H1 (cell line): ENCODE data around the gene APP. TPM values are rescaled to one million over a fixed set of nuclear protein-coding genes. Genes with fewer than 3 reads are reported as not detected.

Experiments used
- CTCF ChIA-PET: fragments of 300-600 bp; sonication (Branson Sonifier 250); formaldehyde crosslinking; loops from one replicate; lab custom pipeline; 2021; ENCODE audit not compliant: partially characterized antibody; lab: Charles Lee
- POLR2A ChIA-PET: fragments of 300-600 bp; sonication (Branson Sonifier 250); formaldehyde crosslinking; loops from one replicate; lab custom pipeline; 2021; ENCODE audit warnings: inconsistent platforms; ENCODE audit not compliant: partially characterized antibody; lab: Charles Lee
- DNase-seq, 2 experiments: peaks; one replicate each; pipeline versions ENCODE4 v3.0.0 to v3.0.0-alpha.2; 2010 to 2022; ENCODE audit warnings: low spot score in 2 of 2, low read depth in 1 of 2, mixed read lengths in 1 of 2
- FAIRE-seq: peaks from 2 replicates; lab custom pipeline; 2011; peaks lifted over from hg19 to GRCh38; lab: Jason Lieb, UNC
- H2AFZ ChIP-seq: 2 replicates; pipeline ENCODE4 v1.8.1; 2012; ENCODE audit warnings: low read length, inconsistent platforms
- H2AK5ac ChIP-seq: 2 replicates; pipeline ENCODE4 v1.6.1; 2013; ENCODE audit warnings: low read depth, low read length
- H2BK120ac ChIP-seq: replicated peaks from 2 replicates; pipeline ENCODE3; 2013; ENCODE audit warnings: low read depth, low read length, inconsistent platforms
- H2BK12ac ChIP-seq: 2 replicates; pipeline ENCODE4 v1.6.1; 2013; ENCODE audit warnings: low read depth, low read length
- H2BK15ac ChIP-seq: 2 replicates; pipeline ENCODE4 v1.6.1; 2013; ENCODE audit warnings: low read length
- H2BK20ac ChIP-seq: 2 replicates; pipeline ENCODE4 v1.6.1; 2013; ENCODE audit warnings: low read length
- H2BK5ac ChIP-seq: 2 replicates; pipeline ENCODE4 v1.6.1; 2013; ENCODE audit warnings: low read depth, low read length
- H3K14ac ChIP-seq: 2 replicates; pipeline ENCODE4 v1.6.1; 2013; ENCODE audit warnings: inconsistent platforms; ENCODE audit not compliant: insufficient read length
- H3K18ac ChIP-seq: 2 replicates; pipeline ENCODE4 v1.6.1; 2013; ENCODE audit warnings: low read length; ENCODE audit errors: extremely low read depth
- H3K23ac ChIP-seq: 2 replicates; pipeline ENCODE4 v1.6.1; 2013; ENCODE audit warnings: inconsistent platforms; ENCODE audit not compliant: insufficient read length
- H3K23me2 ChIP-seq: 2 replicates; pipeline ENCODE4 v1.6.1; 2013; ENCODE audit warnings: low read depth, low read length
- H3K27ac ChIP-seq: 2 replicates; pipeline ENCODE4 v1.6.1; 2011; ENCODE audit warnings: low read depth, low read length, inconsistent platforms
- H3K27me3 ChIP-seq, 4 experiments: replicated peaks in 1 of 4; 1 replicate in 1 of 4; 2 replicates in 3 of 4; pipeline versions ENCODE4 v1.6.1 to v1.8.1; 2011 to 2013; ENCODE audit warnings: low read length in 3 of 4, mild to moderate bottlenecking in 3 of 4, inconsistent platforms in 2 of 4, mixed read lengths in 2 of 4, moderate library complexity in 1 of 4; ENCODE audit not compliant: control insufficient read depth in 3 of 4, insufficient read depth in 3 of 4; ENCODE audit errors: extremely low read depth in 1 of 4
- H3K36me3 ChIP-seq, 4 experiments: 2 replicates each; pipeline versions ENCODE4 v1.6.1 to v1.8.1; 2011 to 2013; ENCODE audit warnings: mild to moderate bottlenecking in 4 of 4, low read length in 3 of 4, moderate library complexity in 2 of 4, control low read depth in 1 of 4, inconsistent platforms in 1 of 4; ENCODE audit not compliant: insufficient read depth in 4 of 4, control insufficient read depth in 2 of 4
- H3K4ac ChIP-seq: replicated peaks from 2 replicates; pipeline ENCODE3; 2013; ENCODE audit warnings: low read length, low read depth, mixed read lengths, inconsistent platforms; ENCODE audit not compliant: insufficient read length
- H3K4me1 ChIP-seq, 4 experiments: replicated peaks in 1 of 4; 1 replicate in 1 of 4; 2 replicates in 3 of 4; pipeline versions ENCODE4 v1.6.1 to v1.8.1; 2011 to 2013; ENCODE audit warnings: low read length in 3 of 4, inconsistent platforms in 2 of 4, mixed read lengths in 1 of 4; ENCODE audit not compliant: insufficient read depth in 4 of 4, control insufficient read depth in 3 of 4
- H3K4me2 ChIP-seq, 2 experiments: 2 replicates each; pipeline versions ENCODE4 v1.6.1 to v1.8.1; 2011 to 2013; ENCODE audit warnings: low read depth in 2 of 2, low read length in 2 of 2, control low read depth in 1 of 2, inconsistent platforms in 1 of 2, mild to moderate bottlenecking in 1 of 2; ENCODE audit not compliant: insufficient read depth in 1 of 2
- H3K4me3 ChIP-seq, 4 experiments: fragments of 200-600, 300-600 bp in 1 of 4; sonication (generic), shearing (Covaris generic), sonication (Bioruptor Twin) in 1 of 4; 2 replicates each; pipeline versions ENCODE4 v1.5.1 to v1.8.1; 2011 to 2016; ENCODE audit warnings: low read length in 4 of 4, low read depth in 3 of 4, control low read depth in 2 of 4, inconsistent platforms in 2 of 4, mild to moderate bottlenecking in 2 of 4, mixed read lengths in 1 of 4, moderate library complexity in 1 of 4; ENCODE audit not compliant: insufficient read depth in 2 of 4; ENCODE audit errors: extremely low read depth in 1 of 4
- H3K56ac ChIP-seq: replicated peaks from 2 replicates; pipeline ENCODE3; 2013; ENCODE audit warnings: low read depth, mild to moderate bottlenecking, mixed read lengths, low read length, inconsistent platforms; ENCODE audit not compliant: insufficient read length
- H3K79me1 ChIP-seq: 2 replicates; pipeline ENCODE4 v1.6.1; 2013; ENCODE audit warnings: low read depth, low read length, control low read depth
- H3K79me2 ChIP-seq, 2 experiments: 2 replicates each; pipeline versions ENCODE4 v1.6.1 to v1.8.1; 2012 to 2013; ENCODE audit warnings: low read length in 2 of 2, mild to moderate bottlenecking in 2 of 2, inconsistent platforms in 1 of 2; ENCODE audit not compliant: insufficient read depth in 2 of 2, control insufficient read depth in 1 of 2
- H3K9ac ChIP-seq, 4 experiments: replicated peaks in 1 of 4; 1 replicate in 1 of 4; 2 replicates in 3 of 4; pipeline versions ENCODE4 v1.6.1 to v1.8.1; 2011 to 2013; ENCODE audit warnings: low read depth in 3 of 4, low read length in 3 of 4, control low read depth in 2 of 4, mild to moderate bottlenecking in 2 of 4, moderate library complexity in 2 of 4, inconsistent platforms in 1 of 4; ENCODE audit errors: extremely low read depth in 1 of 4
- H3K9me3 ChIP-seq, 2 experiments: 2 replicates each; pipeline versions ENCODE4 v1.6.1 to v1.8.1; 2012 to 2013; ENCODE audit warnings: mild to moderate bottlenecking in 2 of 2, moderate library complexity in 2 of 2, control low read depth in 1 of 2, inconsistent platforms in 1 of 2, low read depth in 1 of 2, low read length in 1 of 2, mixed read lengths in 1 of 2; ENCODE audit not compliant: insufficient read depth in 2 of 2
- H4K20me1 ChIP-seq, 2 experiments: replicated peaks in 1 of 2; 2 replicates each; pipeline versions ENCODE3 to v1.8.1; 2011 to 2013; ENCODE audit warnings: inconsistent platforms in 2 of 2, low read length in 2 of 2, mild to moderate bottlenecking in 1 of 2; ENCODE audit not compliant: insufficient read depth in 2 of 2, control insufficient read depth in 1 of 2
- H4K5ac ChIP-seq: 2 replicates; pipeline ENCODE4 v1.6.1; 2013; ENCODE audit warnings: low read length, low read depth, mixed read lengths, inconsistent platforms; ENCODE audit not compliant: insufficient read length
- H4K8ac ChIP-seq: 2 replicates; pipeline ENCODE4 v1.8.0; 2013; ENCODE audit warnings: mild to moderate bottlenecking, moderate library complexity, low read length, inconsistent platforms; ENCODE audit not compliant: insufficient read depth; ENCODE audit errors: extremely low read depth
- H4K91ac ChIP-seq: replicated peaks from 2 replicates; pipeline ENCODE3; 2013; ENCODE audit warnings: low read length, mixed read lengths, inconsistent platforms; ENCODE audit not compliant: insufficient read length
- ATF2 ChIP-seq: IDR thresholded peaks from 2 replicates; pipeline ENCODE4 v1.6.1; 2012; ENCODE audit warnings: low read length, inconsistent platforms
- ATF3 ChIP-seq: IDR thresholded peaks from 2 replicates; pipeline ENCODE4 v1.6.1; 2011; ENCODE audit warnings: low read depth, mild to moderate bottlenecking, low read length; ENCODE audit not compliant: insufficient read depth
- BCL11A ChIP-seq, 2 experiments: IDR thresholded peaks; one replicate each; pipeline ENCODE4 v1.6.1; 2011; ENCODE audit warnings: low read depth in 2 of 2, low read length in 2 of 2, mild to moderate bottlenecking in 2 of 2
- BRCA1 ChIP-seq: IDR thresholded peaks from 2 replicates; pipeline ENCODE4 v1.6.1; 2012; ENCODE audit warnings: low read depth, low read length, improper control_type of control experiment
- CHD1 ChIP-seq: IDR thresholded peaks from 2 replicates; pipeline ENCODE4 v1.6.1; 2012; ENCODE audit warnings: low read depth, low read length, improper control_type of control experiment
- CREB1 ChIP-seq: IDR thresholded peaks from 2 replicates; pipeline ENCODE4 v1.6.1; 2012; ENCODE audit warnings: inconsistent platforms
- EZH2 ChIP-seq: fragments of 200-600 bp; sonication (generic); IDR thresholded peaks from 2 replicates; pipeline ENCODE4 v1.7.1; 2012; ENCODE audit warnings: low read depth, mild to moderate bottlenecking, moderate library complexity, low read length, inconsistent platforms; ENCODE audit not compliant: severe bottlenecking
- KDM5A ChIP-seq: fragments of 200-600 bp; IDR thresholded peaks from 2 replicates; pipeline ENCODE4 v1.7.1; 2012; ENCODE audit warnings: mild to moderate bottlenecking, low read length, inconsistent platforms, mixed read lengths
- RFX5 ChIP-seq: IDR thresholded peaks from 2 replicates; pipeline ENCODE4 v1.6.1; 2011; ENCODE audit warnings: low read depth, low read length, improper control_type of control experiment, borderline replicate concordance
- TCF12 ChIP-seq: IDR thresholded peaks from 2 replicates; pipeline ENCODE4 v1.6.1; 2011; ENCODE audit warnings: low read depth, mild to moderate bottlenecking, low read length
- ZNF274 ChIP-seq: IDR thresholded peaks from 2 replicates; pipeline ENCODE4 v1.7.0; 2012; ENCODE audit warnings: low read length, borderline replicate concordance; ENCODE audit errors: extremely low read depth
- WGBS, 2 experiments: shearing (Covaris generic) in 1 of 2; methylation state at CpG; one replicate each; pipeline versions ENCODE4 v1.1.6 to v1.1.7; 2013 to 2015; ENCODE audit warnings: low lambda C conversion rate in 2 of 2, mixed read lengths in 2 of 2, inconsistent platforms in 1 of 2, low coverage in 1 of 2, missing lambda C conversion rate in 1 of 2; ENCODE audit not compliant: insufficient replicate concordance in 2 of 2, insufficient coverage in 1 of 2, insufficient read length in 1 of 2; ENCODE audit errors: extremely low coverage in 1 of 2, missing lambda C conversion rate in 1 of 2; 5-methylcytosine and 5-hydroxymethylcytosine counted together
- polyA plus RNA-seq, 7 experiments: library from polyadenylated mRNA; depleted of rRNA in 3 of 7; stranded (reverse) in 5 of 7; unstranded in 2 of 7; fragments of >200 nt in 5 of 7; fragments of 200-250 nt in 2 of 7; gene quantifications; 1 replicate in 5 of 7; 2 replicates in 1 of 7; 4 replicates in 1 of 7; pipeline versions ENCODE4 v1.2.1 to v1.2.3, GENCODE V29; 2011 to 2013; ENCODE audit warnings: missing spikeins in 2 of 7, mixed read lengths in 2 of 7
- total RNA-seq: library from RNA; stranded (reverse); fragmentation: NEBNext Ultra II Directional; extraction: Animal tissue kit (Norgen Biotek cat#: 25700); gene quantifications from 2 replicates; pipeline ENCODE4 v1.2.1, GENCODE V29; 2021
- TF ChIP-seq, protein P1 (sequence below): IDR thresholded peaks from 2 replicates; pipeline ENCODE4 v1.6.1; 2012; ENCODE audit warnings: inconsistent platforms

Gene APP
- total and polyA plus RNA-seq, 2 of the 8 experiments (the other 6 are each of a cell fraction or from before 2014, with no cell fraction given): 375 to 551 TPM

- no peaks in the 10 kb centered on the region for H3K23me2 ChIP-seq
- H2BK15ac ChIP-seq: no peak overlapping the region
- WGBS, 2 experiments: 90% methylated on average over 1 of the region's 1 CpG; no CpG with 5 or more reads in 1 of the 2 experiments
- no peak overlapping the region for H4K5ac ChIP-seq
- peaks cover 8% of the 10 kb centered on the region; the same call in 1 of the 2 replicates for H3K79me1 ChIP-seq
- H4K8ac ChIP-seq: no peak overlapping the region
- H3K4me1 ChIP-seq: peaks cover 0 to 8% (median 4%) of the 10 kb centered on the region in 4 experiments; a peak in 2 of 7 replicates
- no peak overlapping the region for H2AK5ac ChIP-seq
- H2BK12ac ChIP-seq: no peak overlapping the region
- DNase-seq (no peak), FAIRE-seq (no peak)
- H3K27me3 ChIP-seq: no peaks in the 10 kb centered on the region
- no peak overlapping the region for H3K18ac ChIP-seq
- peaks cover 0 to 21% (median 5%) of the 10 kb centered on the region in 4 experiments; a peak in 3 of 8 replicates for H3K36me3 ChIP-seq
- H2BK120ac ChIP-seq: no peak overlapping the region
- no peak overlapping the region for H2BK5ac ChIP-seq
- H3K23ac ChIP-seq: no peak overlapping the region
- no peak overlapping the region for H3K4ac ChIP-seq
- no peak overlapping the region for H2AFZ ChIP-seq
- H3K79me2 ChIP-seq: peaks cover 0 to 20% of the 10 kb centered on the region in 2 experiments; a peak in 1 of 4 replicates
- no peak overlapping the region for H2BK20ac ChIP-seq
- H3K14ac ChIP-seq: no peak overlapping the region
- H3K27ac ChIP-seq: no peak overlapping the region
- H3K9ac ChIP-seq: no peak overlapping the region
- CTCF ChIA-PET: no interaction called here
- no peaks in the 10 kb centered on the region for H3K9me3 ChIP-seq
- peaks cover 0 to 2% of the 10 kb centered on the region in 2 experiments for H4K20me1 ChIP-seq
- H4K91ac ChIP-seq: no peak overlapping the region
- no peak overlapping the region for H3K4me2 ChIP-seq
- H3K4me3 ChIP-seq: no peak overlapping the region
- POLR2A ChIA-PET: no interaction called here
- H3K56ac ChIP-seq: no peak overlapping the region
- TF ChIP-seq BRCA1 (no peak), ATF2 (no peak), ATF3 (no peak), EZH2 (no peak), ZNF274 (no peak), RFX5 (no peak), CHD1 (no peak), TCF12 (no peak), KDM5A (no peak), BCL11A (IDR thresholded peaks at IDR 0.05; ENCODE audit: low read depth in 2 of 2, low read length in 2 of 2) (no peak), CREB1 (no peak)
- TF ChIP-seq, protein P1, sequence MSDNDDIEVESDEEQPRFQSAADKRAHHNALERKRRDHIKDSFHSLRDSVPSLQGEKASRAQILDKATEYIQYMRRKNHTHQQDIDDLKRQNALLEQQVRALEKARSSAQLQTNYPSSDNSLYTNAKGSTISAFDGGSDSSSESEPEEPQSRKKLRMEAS: no peak
Observed at GRCh38 chr21:25910809-25911208, 259.8 kb downstream of the APP start.
